Measurements from ENCODE around the gene NKTR.
"Not testable (repeated sequence)": the region's sequence is repeated elsewhere in the genome, so short reads cannot be mapped to it uniquely, and the experiment has no call there.

NKTR gene

DNA sequence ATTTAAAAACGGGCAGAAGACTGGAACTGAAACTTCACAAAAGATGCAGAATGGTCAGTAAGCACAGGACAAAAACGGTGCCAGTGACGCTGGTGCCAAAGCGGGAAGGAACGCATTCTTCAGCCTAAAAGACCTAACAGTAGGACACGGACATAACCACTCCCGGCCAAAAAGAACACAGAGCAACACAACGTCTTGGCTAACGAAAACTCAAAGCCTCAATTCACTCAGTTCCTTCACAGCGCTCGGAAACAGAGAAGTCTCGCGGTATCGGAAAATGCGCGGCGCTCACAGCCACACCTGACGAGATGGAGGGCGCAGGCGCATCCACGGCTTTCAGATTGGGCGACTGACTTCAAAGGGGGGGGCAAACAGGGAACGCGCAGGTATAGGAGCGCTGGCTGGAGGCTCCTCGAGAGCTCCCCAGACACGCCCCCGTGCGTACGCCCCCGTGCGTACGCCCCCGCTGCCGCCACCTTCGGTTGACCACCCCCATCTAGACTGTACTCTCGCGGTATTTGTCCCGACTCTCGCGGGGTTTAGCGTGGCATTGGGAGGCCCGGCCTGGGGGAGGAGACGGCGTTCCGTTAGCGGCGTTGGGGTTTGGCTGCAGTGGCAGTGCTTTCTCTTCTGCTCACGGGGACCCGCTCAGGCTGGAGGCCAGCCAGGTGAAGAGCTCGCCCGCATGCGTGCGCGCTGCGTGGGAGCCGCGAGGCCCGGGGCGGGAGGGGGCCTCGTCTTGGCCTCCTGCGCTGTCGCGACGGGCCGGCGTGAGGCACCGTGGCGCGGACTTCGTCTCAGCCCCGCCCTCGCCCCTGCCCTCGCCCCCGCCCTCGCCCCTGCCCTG is at the start of gene NKTR:
NKTR (plus strand) TSS at position 576 of the 847 bp plus-strand sequence. CDS start 321 bp downstream, outside the sequence.
- DNase-seq (ENCODE audit: low spot score) = peak; percentile 99

DNA sequence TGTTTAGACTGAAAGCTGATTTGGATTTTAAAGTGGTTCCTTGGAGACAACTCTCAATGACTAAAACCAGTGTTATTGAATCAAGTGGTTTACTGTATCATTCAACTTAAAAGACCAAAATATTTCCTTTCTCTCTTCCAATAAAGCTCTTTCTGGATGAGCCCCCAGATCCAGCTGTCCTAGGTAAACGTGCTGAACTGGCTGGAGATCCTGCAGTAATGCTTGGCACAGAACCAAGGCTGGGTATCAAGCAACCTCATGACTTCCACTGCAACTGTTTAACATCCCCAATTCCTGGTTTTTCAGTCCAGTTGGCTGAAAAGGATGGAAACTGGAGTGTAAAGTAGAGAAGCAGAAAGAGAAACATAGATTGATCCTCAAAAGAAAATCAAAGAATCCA is 47.7 kb upstream of the NKTR start:
- no peak for DNase-seq (ENCODE audit: low spot score)

DNA sequence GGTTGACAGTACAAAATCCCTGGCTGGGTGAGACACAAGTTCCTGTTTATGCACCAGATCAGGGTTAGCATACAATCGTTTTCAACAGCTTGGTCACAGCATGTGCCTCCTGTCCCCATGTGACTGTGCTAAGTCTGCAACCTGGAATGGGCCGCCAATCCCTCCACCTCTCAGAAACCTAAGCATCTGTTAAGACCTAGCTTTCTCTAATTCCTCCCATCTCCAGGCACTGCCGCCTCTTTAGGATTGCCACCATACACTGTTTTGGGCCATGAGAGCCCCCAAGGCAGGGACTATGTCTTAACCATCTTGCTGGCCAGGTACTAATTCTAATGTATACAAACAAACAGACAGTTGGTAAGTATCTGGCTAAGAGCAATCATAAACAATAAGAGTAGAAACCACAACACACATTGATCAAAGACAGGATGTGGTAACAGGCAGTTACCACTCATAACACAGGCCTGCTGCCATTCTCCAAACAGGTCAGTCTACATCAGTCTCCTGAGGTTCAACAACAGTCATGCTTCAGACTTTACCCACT is 44.3 kb upstream of the NKTR start:
- peak; percentile 88 for DNase-seq (ENCODE audit: low spot score)

DNA sequence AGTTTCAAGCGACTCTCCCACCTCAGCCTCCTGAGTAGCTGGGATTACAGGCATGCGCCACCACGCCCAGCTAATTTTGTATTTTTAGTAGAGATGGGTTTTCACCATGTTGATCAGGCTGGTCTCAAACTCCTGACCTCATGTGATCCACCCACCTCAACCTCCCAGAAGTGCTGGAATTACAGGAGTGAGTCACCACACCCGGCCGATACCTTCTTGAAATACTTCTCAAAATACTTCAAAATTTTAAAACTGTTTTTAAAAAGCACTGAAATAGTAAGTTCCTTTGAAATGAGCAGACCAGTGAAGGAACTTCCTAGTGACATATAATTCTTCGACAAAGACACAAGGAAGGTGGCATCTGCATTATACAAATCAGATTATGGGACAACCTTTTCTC is 43.7 kb upstream of the NKTR start:
- DNase-seq (ENCODE audit: low spot score) = not testable (repeated sequence)

DNA sequence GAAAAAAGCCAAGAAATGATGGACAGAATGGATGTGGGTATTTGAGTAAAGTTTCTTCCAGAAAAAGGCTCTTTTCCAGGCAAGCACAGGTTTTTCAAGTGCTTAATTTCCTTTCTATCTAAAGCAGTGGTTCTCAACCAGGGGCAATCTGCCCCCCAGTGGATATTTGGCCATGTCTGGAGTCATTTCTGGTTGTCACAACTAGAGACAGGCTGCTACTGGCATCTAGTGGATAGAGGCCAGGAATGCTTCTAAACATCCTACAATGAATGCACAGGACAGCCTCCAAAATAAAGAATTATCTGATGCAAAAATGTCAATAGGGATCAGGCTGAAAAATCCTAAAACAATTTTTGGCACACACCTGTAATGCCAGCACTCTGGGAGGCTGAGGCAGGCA is 42.6 kb upstream of the NKTR start:
- DNase-seq (ENCODE audit: low spot score) = peak; percentile 46

DNA sequence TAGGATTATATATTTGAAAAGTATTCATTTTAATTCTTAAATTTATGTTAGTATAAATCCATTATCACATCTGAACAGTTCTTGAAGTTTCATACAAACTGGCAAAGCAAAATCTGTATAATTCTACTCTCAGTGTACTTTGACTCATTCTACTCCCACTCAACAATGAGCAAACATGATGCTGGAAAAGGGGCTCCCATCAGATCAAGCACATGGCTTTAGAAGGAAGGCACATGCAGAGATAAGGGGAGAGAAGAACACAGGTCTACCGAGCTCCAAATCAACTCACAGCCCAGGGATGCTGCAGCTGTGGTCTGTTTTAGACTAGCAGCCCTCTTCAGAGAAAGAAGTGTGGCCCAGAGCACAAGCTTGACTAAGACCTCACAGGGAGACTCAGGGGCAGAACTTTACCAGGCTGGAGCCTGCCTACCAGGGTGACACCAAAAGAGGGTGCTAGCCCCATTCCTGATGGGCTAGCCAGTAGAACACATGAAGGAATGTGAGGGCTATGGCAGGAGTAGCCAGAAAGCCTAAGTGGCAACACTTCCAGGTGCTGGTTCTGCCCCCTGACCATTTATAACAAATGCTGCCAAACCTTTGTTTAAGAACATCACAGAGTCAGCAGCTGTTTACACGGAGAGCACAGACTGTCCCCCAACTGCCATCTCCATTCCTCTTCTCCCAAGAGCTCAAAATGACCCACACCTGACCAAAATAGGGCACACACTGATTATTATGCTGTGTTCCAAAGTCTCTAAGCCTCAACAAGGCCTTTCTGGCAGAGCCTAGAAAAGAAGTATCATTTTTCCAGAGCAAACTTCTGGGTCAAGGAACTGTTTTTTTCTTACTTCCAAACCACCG is 38.2 kb upstream of the NKTR start:
- no peak for DNase-seq (ENCODE audit: low spot score)

DNA sequence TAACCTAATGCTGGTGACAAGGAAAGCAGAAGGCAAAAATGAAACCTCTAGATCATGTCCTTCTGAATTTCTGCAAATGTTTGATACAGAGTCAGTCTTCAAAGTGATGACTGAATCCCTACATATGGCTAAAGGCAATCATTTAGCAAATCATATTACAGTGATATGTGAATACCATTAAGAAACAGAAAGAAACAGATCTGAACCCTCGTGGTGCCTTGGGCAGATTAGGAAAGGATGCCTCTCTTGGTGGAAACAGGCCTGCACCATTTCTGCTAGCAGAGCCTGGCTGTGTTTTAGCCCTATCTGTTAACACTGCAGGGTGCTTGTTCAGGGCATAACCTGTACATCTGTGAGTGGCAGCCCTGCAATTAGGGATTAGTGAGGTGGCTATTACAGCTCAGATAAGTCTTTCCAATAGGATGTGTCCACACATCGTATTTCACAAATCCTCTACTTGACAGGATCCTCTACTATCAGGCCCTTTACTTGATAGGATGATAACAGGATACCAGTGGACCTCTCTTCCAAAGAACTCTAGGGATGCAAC is 30.8 kb upstream of the NKTR start:
- DNase-seq (ENCODE audit: low spot score) = no peak

DNA sequence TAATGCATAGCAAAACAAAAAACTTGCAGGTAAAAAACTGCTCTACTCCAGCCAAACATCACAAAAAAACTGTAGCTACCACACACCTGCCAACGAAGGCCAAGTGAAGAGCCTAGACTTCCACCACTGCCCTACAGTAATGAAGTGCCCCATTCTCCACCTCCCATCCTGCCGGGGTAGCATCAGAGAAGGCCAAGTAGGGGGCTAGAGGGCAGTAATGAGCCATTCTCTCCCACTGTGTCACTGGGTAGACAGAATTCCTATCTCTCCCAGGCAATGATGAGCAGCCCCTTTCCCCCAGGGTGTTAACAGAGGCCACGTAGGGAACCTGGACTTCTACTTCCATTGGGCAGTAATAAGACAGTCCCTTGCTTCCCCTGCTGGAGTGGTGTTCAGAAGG is 28.2 kb upstream of the NKTR start:
- DNase-seq (ENCODE audit: low spot score) = peak; percentile 41

DNA sequence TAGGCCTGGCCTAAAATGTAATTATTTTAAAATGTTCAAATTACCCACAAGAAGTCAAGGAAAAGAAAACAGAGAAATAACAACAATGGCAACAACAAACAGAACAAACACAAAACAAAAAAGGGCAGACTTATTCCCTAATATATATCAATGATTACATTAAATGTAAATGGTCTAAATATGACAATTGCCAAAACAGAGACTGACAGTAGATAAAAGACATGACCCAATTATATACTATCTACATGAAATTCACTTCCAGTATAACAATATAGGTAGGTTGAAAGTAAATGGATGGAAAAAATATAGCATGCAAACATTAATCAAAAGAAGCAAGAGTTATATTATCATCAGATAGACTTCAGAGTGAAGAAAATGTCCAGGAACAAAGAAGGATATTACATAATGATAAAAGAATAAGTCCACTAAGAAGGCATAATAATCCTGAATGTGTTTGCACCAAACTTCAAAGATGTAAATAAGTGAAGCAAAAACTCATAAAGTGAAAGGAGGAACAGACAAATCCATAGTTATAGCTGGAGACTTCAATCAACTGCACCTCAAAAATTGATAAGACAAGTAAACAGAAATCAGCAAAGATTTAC is 25.2 kb upstream of the NKTR start:
- no peak for DNase-seq (ENCODE audit: low spot score)

DNA sequence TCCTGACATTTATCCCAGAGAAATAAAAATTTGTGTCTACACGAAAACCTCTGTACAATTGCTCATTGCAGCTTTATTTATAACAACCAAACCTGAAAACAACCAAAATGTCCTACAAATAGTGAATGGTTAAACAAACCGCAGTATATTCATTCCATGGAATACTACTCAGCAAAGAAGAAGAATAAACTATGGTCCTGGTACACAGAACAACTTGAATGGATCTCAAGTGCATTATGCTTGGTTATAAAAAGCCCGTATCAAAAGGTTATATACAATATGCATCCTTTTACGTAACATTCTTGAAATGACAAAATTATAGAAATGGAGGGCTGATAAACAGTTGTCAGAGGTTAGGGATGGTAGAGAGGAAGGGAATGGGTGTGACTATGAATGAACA is 22.4 kb upstream of the NKTR start:
- DNase-seq (ENCODE audit: low spot score) = no peak

DNA sequence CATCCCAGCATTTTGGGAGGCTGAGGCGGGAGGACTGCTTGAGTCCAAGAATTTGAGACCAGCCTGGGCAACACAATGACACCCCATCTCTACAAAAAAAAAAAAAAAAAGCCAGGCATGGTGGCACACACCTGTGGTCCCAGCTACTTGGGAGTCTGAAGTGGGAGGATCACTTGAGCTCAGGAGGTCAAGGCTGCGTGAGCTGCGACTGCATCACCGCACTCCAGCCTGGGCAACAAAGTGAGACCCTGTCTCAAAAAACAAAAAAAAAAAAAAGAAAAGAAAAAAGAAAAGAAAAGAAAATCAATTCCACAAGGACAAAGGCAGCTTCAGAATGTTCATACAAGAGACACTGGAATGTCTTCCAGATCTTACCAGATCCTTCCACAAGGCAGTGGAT is 21.1 kb upstream of the NKTR start:
- not testable (repeated sequence) for DNase-seq (ENCODE audit: low spot score)

DNA sequence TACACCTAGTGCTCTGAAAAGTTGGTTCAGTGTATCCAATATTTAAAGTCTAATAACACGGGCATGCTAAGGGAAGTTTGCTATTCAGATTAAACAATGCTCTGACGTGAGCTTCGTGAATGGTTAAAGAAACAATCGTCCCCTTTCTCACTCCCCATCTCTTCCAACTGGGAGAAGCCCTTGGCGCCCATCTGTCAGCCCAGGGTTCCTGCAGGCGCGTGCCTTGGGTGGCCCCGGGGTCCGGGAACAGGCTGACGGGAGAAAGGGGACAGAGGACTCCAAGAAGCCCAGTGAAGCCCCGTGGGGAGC is 19.1 kb upstream of the NKTR start:
- DNase-seq (ENCODE audit: low spot score) = no peak

DNA sequence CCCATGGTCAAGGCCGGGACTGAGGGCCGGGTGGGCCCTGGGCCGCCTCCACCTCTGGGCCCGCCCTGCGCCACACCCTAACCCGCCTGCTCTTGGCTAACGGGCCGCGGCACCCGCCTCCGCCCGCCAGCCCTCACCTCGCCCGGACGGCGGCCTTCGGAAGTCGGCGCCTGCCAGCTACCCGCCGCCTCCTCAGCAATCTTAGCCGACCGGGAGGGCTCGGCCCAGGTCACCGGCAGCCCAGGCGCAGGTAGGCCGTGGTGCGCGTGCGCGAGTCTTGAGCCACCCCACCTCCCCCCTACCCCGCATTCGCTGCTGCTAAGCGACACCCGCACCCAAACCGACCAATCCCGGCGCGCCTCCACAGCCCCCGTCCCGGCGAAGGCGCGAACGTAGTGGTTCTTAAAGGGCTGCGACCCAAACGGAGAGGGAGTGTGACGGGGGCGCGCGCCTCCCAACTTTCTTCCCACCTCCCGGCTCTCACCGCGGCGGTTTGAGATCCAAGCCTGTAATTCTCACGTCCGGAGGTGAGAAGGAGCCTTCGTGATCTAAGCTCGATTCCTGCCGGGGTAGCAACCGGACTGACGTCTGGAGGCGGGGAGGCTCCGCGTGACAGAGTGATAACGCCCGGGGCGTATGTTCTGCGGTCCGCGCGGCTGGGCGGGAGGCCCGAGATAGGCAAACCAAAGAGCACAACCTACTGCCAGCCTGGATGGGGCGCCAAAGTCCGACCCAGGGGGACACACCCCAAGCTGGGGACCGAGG is 18.6 kb upstream of the NKTR start, which contains the start of gene SEC22C:
SEC22C (minus strand) TSS at position 259 of the 765 bp plus-strand sequence. CDS start 12,921 bp downstream, outside the sequence.
- peak; percentile 94 for DNase-seq (ENCODE audit: low spot score)

DNA sequence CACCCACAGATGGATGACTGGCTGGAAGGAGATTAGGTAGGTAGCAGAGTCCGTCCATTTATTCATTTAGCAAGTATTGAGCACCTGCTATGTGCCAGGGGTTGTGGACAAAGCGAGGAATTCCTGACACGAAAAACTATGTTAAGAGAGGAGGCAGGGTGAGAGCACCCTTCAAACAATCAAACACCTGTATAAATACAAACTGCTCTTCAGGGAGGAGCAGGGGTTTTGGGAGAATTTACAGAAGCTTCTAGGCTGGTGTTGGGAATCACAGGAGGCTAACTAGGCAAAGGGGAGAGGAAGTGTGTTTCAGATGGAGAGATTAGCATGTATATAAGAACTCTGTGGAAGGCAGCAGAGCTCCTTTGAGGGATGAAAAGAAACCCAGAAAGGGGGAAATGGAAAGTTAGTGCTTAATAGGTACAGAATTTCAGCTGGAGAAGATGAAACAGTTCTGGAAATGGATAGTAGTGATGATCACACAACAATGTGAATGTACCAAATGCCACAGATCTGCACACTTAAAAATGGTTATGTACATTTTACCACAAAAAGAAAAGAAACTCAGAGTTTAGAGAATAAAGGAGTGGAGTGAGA is 17.9 kb upstream of the NKTR start:
- no peak for DNase-seq (ENCODE audit: low spot score)

DNA sequence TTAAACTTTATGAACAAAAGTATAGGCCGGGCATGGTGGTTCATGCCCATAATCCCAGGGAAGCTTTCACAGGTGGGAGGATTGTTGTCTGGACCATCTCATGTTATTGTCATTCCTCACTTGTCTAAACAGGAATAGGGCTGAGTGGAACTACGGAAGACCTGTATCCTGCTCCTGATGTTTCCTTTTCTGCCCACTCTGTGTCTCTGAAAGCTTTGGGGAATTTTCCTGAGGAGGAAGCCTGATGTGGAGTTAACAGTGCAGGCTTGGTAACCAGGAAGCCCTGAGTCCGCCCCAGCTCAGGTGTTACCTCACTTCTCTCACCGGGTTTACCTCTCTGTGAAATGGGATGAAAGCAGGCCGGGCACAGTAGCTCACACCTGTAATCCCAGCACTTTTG is 11.9 kb upstream of the NKTR start:
- no peak for DNase-seq (ENCODE audit: low spot score)

DNA sequence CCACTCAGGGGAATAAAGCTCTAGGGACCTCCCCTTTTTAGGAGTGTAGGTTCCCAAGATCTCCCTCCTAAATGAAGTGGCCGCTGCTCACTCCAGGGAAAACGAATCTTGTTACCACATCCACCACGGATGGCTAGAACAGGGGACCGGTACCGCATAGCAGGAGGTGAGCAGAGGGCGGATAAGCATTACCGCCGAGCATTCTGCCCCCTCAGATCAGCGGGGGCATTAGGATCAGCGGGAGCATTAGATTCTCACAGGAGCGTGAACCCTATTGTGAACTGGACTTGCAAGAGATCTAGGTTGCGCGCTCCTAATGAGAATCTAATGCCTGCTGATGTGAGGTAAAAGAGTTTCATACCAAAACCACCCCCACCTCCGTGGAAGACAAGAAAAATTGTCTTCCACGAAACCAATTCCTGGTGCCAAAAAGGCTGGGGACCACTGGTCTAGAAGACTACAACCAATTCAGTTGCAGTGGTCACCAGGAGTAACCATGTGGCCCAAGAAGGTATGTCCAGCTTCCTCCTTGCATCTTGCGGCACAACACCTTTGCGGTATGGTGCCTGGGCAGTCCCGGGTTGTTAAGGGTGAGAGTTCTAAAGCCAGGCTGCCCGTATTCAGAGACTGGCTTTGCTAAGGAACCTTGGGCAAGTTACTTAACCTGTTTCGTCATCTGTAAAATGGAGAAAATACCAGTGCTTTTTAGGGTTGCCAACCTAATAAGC is 10.9 kb upstream of the NKTR start:
- DNase-seq (ENCODE audit: low spot score) = no peak

DNA sequence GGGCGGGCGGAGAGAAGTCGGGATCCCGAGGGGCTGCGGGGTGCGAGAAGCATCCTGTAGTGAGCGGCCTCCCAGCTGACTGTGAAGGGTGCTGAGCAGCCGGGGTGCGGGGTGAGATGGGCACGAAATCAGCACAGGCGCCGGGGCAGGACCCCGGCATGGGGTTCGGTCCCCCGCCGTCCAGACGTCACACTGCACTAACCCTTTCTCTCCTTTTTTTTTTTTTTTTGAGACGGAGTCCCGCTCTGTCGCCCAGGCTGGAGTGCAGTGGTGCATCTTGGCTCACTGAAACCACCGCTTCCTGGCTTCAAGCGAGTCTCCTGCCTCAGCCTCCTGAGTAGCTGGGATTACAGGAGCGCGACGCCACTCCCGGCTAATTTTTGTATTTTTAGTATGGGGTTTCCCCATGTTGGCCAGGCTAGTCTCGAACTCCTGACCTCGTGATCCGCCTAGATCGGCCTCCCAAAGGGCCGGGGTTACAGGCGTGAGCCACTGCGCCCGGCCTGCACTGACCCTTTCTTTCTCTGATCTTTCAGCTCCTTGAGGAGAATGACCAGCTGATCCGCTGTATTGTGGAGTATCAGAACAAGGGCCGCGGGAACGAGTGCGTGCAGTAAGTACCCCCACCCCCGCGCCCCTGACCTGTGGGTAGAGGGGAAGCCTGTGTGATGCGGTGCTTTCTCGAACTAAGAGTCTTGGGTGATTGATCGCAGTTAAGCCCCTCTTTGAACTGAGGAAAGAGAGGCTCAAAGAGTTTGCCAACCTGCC is 9.3 kb upstream of the NKTR start:
- DNase-seq (ENCODE audit: low spot score) = no peak

DNA sequence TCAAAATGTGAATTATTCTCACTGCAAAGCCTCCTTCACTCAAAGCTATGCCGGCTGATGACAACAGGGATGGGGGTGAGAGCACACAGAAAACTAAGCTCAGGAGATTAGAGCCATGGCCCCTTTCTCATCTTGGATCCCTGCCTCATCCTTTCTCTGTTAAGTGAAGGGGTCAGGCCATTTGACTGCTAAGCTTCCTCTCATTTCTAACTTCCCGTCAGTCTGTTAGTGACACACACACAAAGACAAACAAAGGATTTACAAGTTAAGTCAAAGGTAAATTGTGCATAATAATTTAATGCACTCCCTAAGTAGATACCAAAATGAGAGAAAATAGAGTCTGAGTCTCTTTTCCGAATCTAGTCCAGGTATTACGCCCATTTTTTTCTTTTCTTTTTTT is 8.7 kb upstream of the NKTR start:
- DNase-seq (ENCODE audit: low spot score) = no peak

DNA sequence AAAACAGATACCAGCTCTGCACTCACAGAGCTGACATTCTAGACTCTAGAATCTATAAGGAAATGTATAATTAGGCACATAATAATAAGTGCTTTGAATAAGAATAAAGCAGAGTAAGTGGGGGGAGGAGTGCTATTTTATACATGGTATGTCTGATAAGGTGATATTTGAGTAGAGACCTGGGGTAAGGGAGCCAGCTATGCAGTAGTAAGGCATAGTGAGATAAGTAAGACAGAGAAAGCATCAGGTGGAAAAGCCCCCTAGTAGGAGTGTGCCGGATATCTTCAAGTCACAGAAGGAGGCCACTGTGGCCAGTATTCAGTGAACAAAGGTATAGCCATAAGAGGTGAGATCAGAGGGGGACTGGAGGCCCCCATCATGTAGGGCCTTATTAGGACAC is 6.9 kb upstream of the NKTR start:
- DNase-seq (ENCODE audit: low spot score) = no peak

DNA sequence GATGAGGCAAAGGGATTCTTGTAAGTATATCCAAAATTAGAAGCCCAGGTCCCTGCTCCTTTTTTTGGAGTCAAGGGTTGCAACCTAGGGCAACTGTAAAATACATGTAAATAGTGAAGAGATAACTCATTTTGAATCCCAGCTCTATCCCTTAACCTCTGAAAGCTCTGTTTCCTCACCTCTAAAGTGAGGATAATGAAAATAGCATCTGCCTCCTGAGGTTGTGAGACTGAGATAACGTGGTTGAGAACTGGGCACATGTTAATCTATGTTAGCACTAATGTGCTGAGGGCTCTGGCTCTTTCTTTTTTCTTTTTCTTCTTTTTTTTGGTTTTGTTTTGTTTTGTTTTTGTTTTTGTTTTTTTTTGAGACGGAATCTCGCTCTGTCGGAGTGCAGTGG is 4.8 kb upstream of the NKTR start:
- DNase-seq (ENCODE audit: low spot score) = no peak
